Stromal cell of bone marrow (primary cell): Measurements from ENCODE around the gene CMTR1.

ENCODE experiments used
- DNase-seq: peaks from one replicate; pipeline ENCODE4 v3.0.0-alpha.2; 2012; ENCODE audit warnings: low read depth

The CMTR1 gene

GRCh38 chr6:37514321-37514771 lies 81.3 kb downstream of the CMTR1 start:
- DNase-seq: no peak

- DNase-seq: no peak
These were observed 81.8 kb downstream of the CMTR1 start for GRCh38 chr6:37514837-37515236.

- no peak for DNase-seq
These were observed 82.7 kb downstream of the CMTR1 start for GRCh38 chr6:37515712-37516075.

GRCh38 chr6:37516076-37516919 lies 83.3 kb downstream of the CMTR1 start:
- no peak for DNase-seq

- no peak for DNase-seq
These were observed 83.9 kb downstream of the CMTR1 start for GRCh38 chr6:37516920-37517405.

- DNase-seq: no peak
These were observed 84.4 kb downstream of the CMTR1 start for GRCh38 chr6:37517411-37517812.

GRCh38 chr6:37518116-37518515 lies 85.1 kb downstream of the CMTR1 start:
- no peak for DNase-seq

GRCh38 chr6:37519461-37519860 lies 86.4 kb downstream of the CMTR1 start:
- no peak for DNase-seq

- DNase-seq: no peak
These were observed 87.9 kb downstream of the CMTR1 start for GRCh38 chr6:37520926-37521325.

GRCh38 chr6:37521674-37522073 lies 88.7 kb downstream of the CMTR1 start:
- no peak for DNase-seq

GRCh38 chr6:37522836-37523235 lies 89.8 kb downstream of the CMTR1 start:
- no peak for DNase-seq

GRCh38 chr6:37523412-37523811 lies 90.4 kb downstream of the CMTR1 start:
- no peak for DNase-seq

- DNase-seq: no peak
These were observed 91.3 kb downstream of the CMTR1 start for GRCh38 chr6:37524025-37524969.

- DNase-seq: no peak
These were observed 91.9 kb downstream of the CMTR1 start for GRCh38 chr6:37524970-37525318.

GRCh38 chr6:37525460-37526357 lies 92.7 kb downstream of the CMTR1 start:
- no peak for DNase-seq

- DNase-seq: no peak
These were observed 95.5 kb downstream of the CMTR1 start for GRCh38 chr6:37528541-37528940.

GRCh38 chr6:37530297-37530696 lies 97.3 kb downstream of the CMTR1 start:
- DNase-seq: no peak

GRCh38 chr6:37531026-37531425 lies 98.0 kb downstream of the CMTR1 start:
- DNase-seq: no peak
